Fibroblast of pulmonary artery (primary cell): ENCODE measurements around the gene SASH1.
A peak's percentile ranks its signal among the peaks of the same experiment; 100 is the strongest.
"Not testable (repeated sequence)": the region's sequence is repeated elsewhere in the genome, so short reads cannot be mapped to it uniquely, and the experiment has no call there.

Source experiments
- DNase-seq: peaks from one replicate; pipeline ENCODE4 v3.0.0-alpha.2; 2010; ENCODE audit warnings: low read depth
- H3K4me3 ChIP-seq: replicated peaks from 2 replicates; pipeline ENCODE4 v1.5.1; 2011; ENCODE audit warnings: low read depth, mild to moderate bottlenecking, control low read depth, low read length, moderate library complexity
- CTCF ChIP-seq: IDR thresholded peaks from 2 replicates; pipeline ENCODE4 v1.5.1; 2011; ENCODE audit warnings: mild to moderate bottlenecking, control low read depth, low read length, inconsistent platforms; ENCODE audit errors: missing control alignments

SASH1 gene

GRCh38 chr6:148375401-148375800, 32.8 kb downstream of the SASH1 start:
- TF ChIP-seq CTCF = no peak
- no peak overlapping the region for H3K4me3 ChIP-seq
- DNase-seq = no peak

- H3K4me3 ChIP-seq = no peak overlapping the region
- TF ChIP-seq CTCF = no peak
- no peak for DNase-seq
Observed at GRCh38 chr6:148379481-148379880, 36.8 kb downstream of the SASH1 start.

- DNase-seq = no peak
- TF ChIP-seq CTCF = no peak
- no peak overlapping the region for H3K4me3 ChIP-seq
Observed at GRCh38 chr6:148379966-148380713, 37.5 kb downstream of the SASH1 start.

GRCh38 chr6:148382051-148382450, 39.4 kb downstream of the SASH1 start:
- not testable (repeated sequence) for DNase-seq, H3K4me3 ChIP-seq

GRCh38 chr6:148382861-148383260, 40.2 kb downstream of the SASH1 start:
- H3K4me3 ChIP-seq = no peak overlapping the region
- peak; percentile 49 for DNase-seq
- TF ChIP-seq CTCF = no peak

- no peak overlapping the region for H3K4me3 ChIP-seq
- TF ChIP-seq CTCF = no peak
- no peak for DNase-seq
Observed at GRCh38 chr6:148383658-148384368, 41.2 kb downstream of the SASH1 start.

GRCh38 chr6:148385379-148385778, 42.7 kb downstream of the SASH1 start:
- H3K4me3 ChIP-seq = no peak overlapping the region
- no peak for DNase-seq
- TF ChIP-seq CTCF = no peak
